Activated CD8-positive, alpha-beta memory T cell treated with anti-CD3 and anti-CD28 coated beads for 36 hours (primary cell): ENCODE data around the gene MTF1. TPM values are rescaled to one million over a fixed set of nuclear protein-coding genes. Genes with fewer than 3 reads are reported as not detected.

Experiments
- CTCF ChIA-PET: fragments of 350-600 bp; sonication (Branson Sonifier 250); formaldehyde crosslinking; loops from one replicate; lab custom pipeline; 2021; ENCODE audit warnings: antibody characterized with exemption; lab: Charles Lee
- POLR2A ChIA-PET: fragments of 350-600 bp; sonication (Branson Sonifier 250); formaldehyde crosslinking; loops from one replicate; lab custom pipeline; 2021; ENCODE audit warnings: antibody characterized with exemption; lab: Charles Lee
- total RNA-seq, 2 experiments: library from RNA; stranded (reverse); gene quantifications; one replicate each; pipeline ENCODE4 v1.2.3, GENCODE V29; 2021

Gene MTF1
- total RNA-seq, 2 experiments from 2014 or later, result 32.0 to 35.8 TPM

DNA sequence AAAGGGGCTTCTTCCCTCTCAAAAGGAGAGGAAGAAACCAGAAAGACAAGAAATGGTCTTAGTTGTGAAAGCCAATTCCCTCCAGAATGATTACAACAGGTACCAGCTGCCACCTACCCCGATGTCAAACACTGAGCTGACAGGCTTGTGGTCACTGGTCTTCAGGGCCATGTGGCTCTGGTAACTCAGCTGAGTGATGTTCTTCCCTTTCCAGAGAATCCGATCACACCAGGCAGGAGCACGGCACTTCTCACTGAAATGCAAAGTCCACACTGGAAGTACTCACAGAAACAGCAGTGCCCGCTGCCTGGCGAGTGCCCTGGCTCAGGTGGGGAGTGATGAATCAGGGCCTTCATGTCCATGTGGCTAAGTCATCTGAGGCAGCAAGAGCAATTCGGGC, 18.7 kb upstream of the MTF1 start:
- CTCF ChIA-PET, result no interaction called here

DNA sequence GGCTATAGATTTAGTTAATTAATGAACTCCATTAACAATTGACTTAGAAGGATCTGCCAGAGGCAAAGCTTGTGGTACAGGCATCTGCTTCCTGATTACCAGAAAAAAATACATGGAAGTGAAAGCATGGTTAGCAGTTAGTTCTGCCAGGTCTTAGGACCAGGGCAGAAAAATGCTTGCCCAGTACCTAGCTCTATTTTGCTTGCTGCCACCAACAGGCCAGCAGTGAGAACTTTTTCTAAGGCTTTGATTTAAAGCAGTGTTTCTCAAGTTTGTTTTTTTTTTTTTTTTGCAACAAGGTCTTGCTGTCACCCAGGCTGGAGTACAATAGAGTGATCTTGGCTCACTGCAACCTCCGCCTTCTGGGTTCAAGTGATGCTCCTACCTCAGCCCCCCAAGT, 16.4 kb upstream of the MTF1 start:
- ChIA-PET POLR2A (interaction anchor here (0.5 kb wide), 1 partner anchor 24 kb away, joined by 4 read pairs; no protein-coding TSS in a partner anchor), CTCF (interaction anchor here (0.6 to 1.2 kb wide), 3 partner anchors 12 to 1938 kb away, joined by 3 to 5 read pairs (median 3); no protein-coding TSS in a partner anchor)

More for the DNA sequence above, 18.7 kb upstream of the MTF1 start:
- POLR2A ChIA-PET, result no interaction called here

- CTCF ChIA-PET, result interaction anchor here (1.1 kb wide), 1 partner anchor 11 kb away, joined by 3 read pairs; no protein-coding TSS in a partner anchor
- POLR2A ChIA-PET, result no interaction called here
Measured at GRCh38 chr1:37872692-37873091, 13.3 kb upstream of the MTF1 start.

DNA sequence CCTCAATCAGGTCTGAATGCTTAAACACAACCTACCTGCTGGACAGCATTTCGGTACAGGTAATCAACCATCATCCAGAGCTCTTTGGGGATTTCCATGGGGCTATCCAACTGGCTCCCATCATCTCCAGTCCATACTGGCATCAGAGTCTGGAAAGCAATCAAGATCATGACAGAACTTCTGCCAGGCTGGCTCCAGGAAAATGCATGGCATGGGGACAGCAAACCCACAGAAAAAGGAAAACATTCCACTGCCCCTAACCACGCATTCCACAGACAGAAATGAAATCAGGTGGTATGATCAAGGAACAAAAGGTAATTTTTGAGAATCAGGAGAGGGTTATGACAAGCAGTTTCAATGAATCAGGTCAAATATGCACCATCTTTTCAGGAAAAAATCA, 9.1 kb upstream of the MTF1 start:
- POLR2A ChIA-PET, result no interaction called here
- CTCF ChIA-PET, result interaction anchor here (0.6 to 0.9 kb wide), 2 partner anchors 9 to 19 kb away, joined by 3 read pairs; partner anchors contain the start of gene MTF1

DNA sequence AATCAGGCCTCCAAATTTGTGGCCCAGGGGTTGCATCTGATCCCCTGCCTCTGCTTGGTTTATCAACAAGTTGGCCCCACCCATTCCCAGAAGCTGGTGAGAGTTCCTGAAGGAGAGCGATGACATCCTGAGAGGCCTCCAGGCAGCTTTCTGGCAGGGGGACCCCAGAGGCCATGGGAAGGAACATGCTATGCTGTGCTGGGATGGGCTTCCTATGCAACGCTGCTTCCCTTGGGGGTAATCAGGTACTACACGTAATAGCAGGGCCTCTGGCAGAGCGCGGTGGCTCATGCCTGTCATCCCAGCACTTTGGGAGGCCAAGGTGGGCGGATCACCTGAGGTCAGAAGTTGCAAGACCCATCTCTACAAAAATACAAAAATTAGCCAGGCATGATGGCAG, 8.4 kb upstream of the MTF1 start:
- POLR2A ChIA-PET, result no interaction called here
- CTCF ChIA-PET, result interaction anchor here (0.6 to 1.1 kb wide), 3 partner anchors 8 to 60 kb away, joined by 3 read pairs; partner anchors contain the start of gene MTF1

- ChIA-PET CTCF (interaction anchor here (1.3 kb wide), 1 partner anchor 134 kb away, joined by 3 read pairs; no protein-coding TSS in a partner anchor), POLR2A (no interaction called here)
Measured at GRCh38 chr1:37866491-37866890, 7.1 kb upstream of the MTF1 start.

DNA sequence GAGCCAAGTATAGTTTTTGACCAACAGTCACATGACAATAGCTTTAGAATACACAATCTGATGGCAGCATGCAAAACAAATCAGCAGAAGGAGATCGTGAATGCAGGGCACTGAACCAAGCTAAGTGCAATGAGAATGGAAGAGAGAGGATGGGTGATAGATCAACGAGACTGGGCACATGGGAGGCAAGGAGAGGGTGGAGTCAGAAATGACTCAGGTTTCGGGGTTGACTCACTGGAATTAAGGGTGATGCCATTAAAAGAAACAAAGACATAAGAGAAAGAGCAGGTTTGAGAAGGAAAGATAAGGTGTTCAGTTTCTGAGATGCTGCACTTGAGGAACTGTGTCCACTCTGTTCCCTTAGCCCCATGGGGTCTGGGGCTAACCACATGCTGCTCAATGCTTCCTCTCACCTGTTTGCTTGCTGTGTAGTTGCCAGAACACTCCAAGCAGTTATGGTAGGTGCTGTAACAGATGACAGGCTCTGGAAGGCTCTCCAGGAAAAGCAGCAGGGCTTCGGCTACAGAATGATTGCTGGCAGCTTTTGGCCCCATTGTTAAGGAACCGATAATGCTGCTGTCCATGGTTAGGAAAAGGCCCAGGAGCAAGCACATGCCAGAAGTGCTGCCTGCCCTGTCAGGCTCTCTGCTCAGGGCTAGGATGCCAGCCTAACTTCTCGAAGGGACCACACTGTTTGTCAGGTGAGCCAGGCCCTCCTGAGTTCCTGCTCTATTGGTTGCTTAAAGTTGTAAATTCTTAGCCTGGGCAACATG, 6.1 kb upstream of the MTF1 start:
- CTCF ChIA-PET, result interaction anchor here (1.3 kb wide), 1 partner anchor 135 kb away, joined by 3 read pairs; no protein-coding TSS in a partner anchor
- POLR2A ChIA-PET, result no interaction called here

DNA sequence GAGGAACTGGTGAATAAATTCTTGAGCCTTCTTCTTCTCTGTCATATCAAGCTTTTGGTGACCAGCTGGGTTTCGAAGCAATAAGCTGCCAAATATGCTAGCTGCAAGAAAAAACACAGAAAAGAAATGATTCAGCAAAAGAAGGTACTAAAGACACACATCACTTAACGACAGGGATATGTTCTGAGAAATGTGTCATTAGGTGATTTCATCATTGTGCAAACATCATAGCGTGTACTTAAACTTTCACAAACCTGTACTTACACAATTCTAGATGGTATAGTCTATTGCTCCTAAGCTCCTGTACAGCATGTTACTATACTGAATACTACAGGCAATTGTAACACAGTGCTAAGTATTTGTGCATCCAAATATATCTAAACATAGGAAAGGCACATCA, 2.9 kb upstream of the MTF1 start:
- CTCF ChIA-PET, result interaction anchor here (0.8 kb wide), 1 partner anchor 10 kb away, joined by 3 read pairs; no protein-coding TSS in a partner anchor
- POLR2A ChIA-PET, result no interaction called here

DNA sequence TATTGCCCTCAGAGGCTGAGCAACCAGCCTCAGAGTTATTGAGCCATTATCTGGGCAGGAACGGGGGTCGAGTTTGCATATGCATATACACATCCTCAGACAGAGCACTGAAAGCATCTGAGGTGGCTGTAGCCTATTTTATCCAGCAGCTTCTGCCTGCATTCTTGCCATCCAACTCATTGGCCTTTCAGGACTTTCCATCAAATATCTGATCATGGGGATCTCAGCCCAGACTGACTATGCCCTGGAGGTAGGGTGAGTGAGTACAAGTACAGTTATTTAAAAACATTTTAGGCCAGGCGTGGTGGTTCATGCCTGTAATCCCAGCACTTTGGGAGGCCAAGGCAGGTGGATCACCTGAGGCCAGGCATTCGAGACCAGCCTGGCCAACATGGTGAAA, 1.8 kb upstream of the MTF1 start:
- ChIA-PET POLR2A (interaction anchor here (0.7 kb wide), 1 partner anchor 73 kb away, joined by 7 read pairs; no protein-coding TSS in a partner anchor), CTCF (interaction anchor here (1.1 kb wide), 1 partner anchor 296 kb away, joined by 3 read pairs; no protein-coding TSS in a partner anchor)

- POLR2A ChIA-PET, result interaction anchor here (1.0 to 2.0 kb wide), 3 partner anchors 52 to 170 kb away, joined by 3 to 11 read pairs (median 9); partner anchors contain the start of genes C1orf122 and YRDC
Measured at GRCh38 chr1:37860346-37860666, 914 bp upstream of the MTF1 start.

DNA sequence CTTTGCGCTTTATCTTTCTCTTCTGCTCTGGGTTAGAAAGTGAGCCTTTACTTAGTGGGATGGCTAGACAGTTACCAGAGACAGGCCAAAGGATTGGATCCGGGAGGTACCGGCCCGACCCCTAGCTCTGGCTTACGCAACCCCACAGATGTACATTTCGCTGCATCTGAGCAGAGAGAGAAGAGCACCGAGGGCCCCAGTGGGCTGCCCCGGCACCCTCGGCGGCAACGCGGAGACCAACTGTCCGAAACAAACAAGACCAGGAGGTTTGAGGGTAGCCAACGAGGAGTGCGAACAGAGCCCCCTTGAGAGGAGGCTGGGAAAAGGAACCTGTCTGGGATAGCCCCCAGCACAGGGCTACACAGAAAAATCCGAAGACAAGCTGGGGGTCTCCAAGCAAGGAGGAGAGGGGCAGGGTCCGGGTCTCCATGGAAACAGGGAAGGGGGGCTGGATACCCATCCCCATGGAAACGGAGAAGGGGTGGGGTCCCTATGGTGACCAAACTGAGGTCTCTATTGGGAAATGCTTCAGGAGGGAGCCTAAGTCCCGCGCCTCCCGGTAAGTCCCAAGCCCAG, 373 bp downstream of the MTF1 start:
- ChIA-PET CTCF (interaction anchor here (0.8 to 2.3 kb wide), 14 partner anchors 9 to 194 kb away, joined by 3 to 16 read pairs (median 4); partner anchors contain the start of genes C1orf122, SF3A3 and YRDC), POLR2A (interaction anchor here (0.8 to 2.0 kb wide), 3 partner anchors 50 to 169 kb away, joined by 3 to 11 read pairs (median 9); partner anchors contain the start of genes C1orf122 and YRDC)

More at GRCh38 chr1:37860346-37860666, 914 bp upstream of the MTF1 start:
- CTCF ChIA-PET, result interaction anchor here (0.7 to 2.3 kb wide), 20 partner anchors 8 to 353 kb away, joined by 3 to 16 read pairs (median 5); partner anchors contain the start of genes C1orf122, SF3A3 and YRDC

DNA sequence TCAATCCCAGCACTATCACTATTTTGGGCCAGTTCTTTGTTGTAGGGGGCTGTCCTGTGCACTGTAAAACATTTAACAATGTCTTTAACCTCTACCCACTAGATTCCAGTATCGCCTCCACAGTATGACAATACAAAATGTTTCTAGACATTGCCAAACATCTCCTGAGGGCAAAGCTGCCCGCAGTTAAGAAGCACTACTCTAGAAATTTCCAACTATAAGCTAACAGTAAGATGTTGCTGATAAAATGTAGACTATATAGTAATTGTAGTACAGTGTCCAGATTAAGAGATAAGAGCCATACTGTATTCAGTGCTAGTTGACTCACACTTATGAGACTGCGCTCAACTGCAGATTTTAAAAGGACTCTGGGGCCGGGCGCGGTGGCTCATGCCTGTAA, 5.0 kb downstream of the MTF1 start:
- POLR2A ChIA-PET, result no interaction called here
- CTCF ChIA-PET, result no interaction called here

GRCh38 chr1:37853157-37853556, 6.2 kb downstream of the MTF1 start:
- POLR2A ChIA-PET, result no interaction called here
- CTCF ChIA-PET, result no interaction called here

DNA sequence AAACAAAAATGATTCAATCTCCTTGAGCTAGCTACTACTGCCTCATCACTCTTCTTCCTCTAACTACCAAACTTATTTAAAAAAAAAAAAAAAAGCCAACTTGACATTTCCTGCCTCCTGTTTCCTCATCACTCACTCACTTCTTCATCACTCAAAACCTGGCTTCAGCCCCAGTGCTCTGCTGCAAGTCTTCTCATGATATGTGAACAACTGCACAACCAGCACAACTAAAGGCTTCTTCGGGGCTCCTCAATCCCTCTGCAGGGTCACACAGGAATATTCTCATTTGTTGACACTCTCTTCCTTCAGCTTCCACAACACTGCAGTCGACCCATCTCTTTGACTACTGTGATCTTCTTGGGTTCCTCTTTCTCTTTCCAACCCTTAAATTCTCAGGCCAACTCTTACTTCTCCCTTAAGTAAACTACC, 7.6 kb downstream of the MTF1 start:
- CTCF ChIA-PET, result no interaction called here
- POLR2A ChIA-PET, result interaction anchor here (0.5 kb wide), 1 partner anchor 48 kb away, joined by 3 read pairs; no protein-coding TSS in a partner anchor

DNA sequence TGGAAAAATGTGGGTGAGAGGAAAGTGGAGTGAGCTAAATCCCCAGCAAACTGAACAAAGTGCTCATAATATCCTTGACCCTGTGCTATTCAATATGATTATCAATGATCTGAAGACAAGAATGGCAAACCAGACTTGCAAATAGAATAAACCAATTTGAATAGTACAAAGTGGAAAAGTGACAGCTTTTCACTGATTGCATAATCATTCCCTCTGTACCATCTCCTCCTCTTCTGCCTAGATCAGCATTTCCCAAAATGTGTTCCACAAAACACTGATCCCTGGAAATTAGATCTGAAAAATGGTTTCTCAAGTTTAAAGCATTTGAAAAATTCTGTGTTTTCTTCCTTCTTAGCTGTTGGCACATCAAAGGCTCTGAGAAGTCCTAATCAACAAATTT, 8.1 kb downstream of the MTF1 start:
- CTCF ChIA-PET, result interaction anchor here (2.3 kb wide), 1 partner anchor 8 kb away, joined by 12 read pairs; the partner anchor contains the start of gene MTF1
- POLR2A ChIA-PET, result no interaction called here

GRCh38 chr1:37850352-37850955, 8.9 kb downstream of the MTF1 start:
- ChIA-PET CTCF (interaction anchor here (0.6 to 2.3 kb wide), 4 partner anchors 9 to 168 kb away, joined by 3 to 12 read pairs (median 4); partner anchors contain the start of gene MTF1), POLR2A (interaction anchor here (0.6 kb wide), 1 partner anchor 24 kb away, joined by 4 read pairs; no protein-coding TSS in a partner anchor)

DNA sequence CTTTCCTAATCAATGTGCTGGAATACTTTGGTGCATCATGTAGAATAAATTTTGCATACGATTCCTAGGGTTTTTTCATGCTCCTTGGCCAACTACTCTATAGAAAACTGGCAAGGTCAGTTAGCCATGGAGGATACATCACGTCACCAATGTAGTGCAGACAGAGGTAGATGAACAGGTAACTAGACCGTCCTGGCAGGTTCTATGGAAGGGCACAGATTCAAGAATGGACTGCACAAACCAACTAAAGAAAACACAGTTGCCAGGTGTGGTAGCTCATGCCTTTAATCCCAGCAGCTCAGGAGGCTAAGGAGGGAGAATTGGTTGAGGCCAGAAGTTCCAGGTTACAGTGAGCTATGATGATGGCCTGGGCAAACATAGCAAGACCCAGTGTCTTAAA, 9.9 kb downstream of the MTF1 start:
- ChIA-PET CTCF (interaction anchor here (0.9 to 2.3 kb wide), 2 partner anchors 10 to 18 kb away, joined by 3 to 12 read pairs; partner anchors contain the start of gene MTF1), POLR2A (no interaction called here)

DNA sequence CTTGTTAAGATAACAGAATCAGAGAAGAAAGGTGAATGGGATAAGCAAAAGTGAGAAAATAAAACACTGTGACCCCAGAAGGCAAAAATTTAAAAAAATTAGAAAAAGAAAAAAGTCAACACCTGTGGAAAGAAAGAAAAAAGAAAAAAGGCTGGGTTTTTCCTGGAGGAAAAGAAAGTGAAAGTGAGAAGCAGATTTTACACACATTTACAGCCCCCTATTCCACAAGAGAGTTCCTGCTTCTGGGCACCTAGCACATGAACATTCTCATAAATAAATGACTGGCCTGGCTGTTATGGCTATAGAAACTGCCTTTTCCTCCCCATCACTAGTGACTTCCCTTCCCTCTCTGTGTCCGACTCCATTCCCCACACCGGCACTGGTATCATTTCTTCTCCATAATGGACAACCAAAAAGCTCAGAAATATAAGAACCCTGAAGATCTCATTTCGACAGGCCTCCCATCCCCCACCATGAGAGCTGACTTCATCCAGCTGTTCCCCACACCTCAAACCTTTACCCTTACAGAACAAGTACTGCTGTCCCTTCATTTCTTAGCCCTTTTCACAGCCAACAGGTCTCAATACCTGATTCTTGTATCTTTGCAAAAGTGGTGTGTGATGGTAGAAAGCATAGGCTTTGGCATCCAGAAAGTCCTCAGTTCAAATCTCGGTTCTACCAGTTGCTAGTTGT, 12.6 kb downstream of the MTF1 start:
- ChIA-PET CTCF (interaction anchor here (1.2 kb wide), 1 partner anchor 13 kb away, joined by 5 read pairs; no protein-coding TSS in a partner anchor), POLR2A (no interaction called here)
